DMS114 treated with DMSO at 0.1 percent for 48 hours (cell line): Measurements from ENCODE around the gene SERPINA5.

ENCODE experiments used
- DNase-seq: peaks from one replicate; lab custom pipeline; 2025; ENCODE audit not compliant: unreplicated experiment; lab: John Stamatoyannopoulos, UW

Gene SERPINA5

GRCh38 chr14:94548999-94549985, 31.9 kb upstream of the SERPINA5 start:
- DNase-seq: peak; percentile 16

- DNase-seq: no peak
Observed at GRCh38 chr14:94550041-94550440, 31.2 kb upstream of the SERPINA5 start.

GRCh38 chr14:94555991-94556390, 25.2 kb upstream of the SERPINA5 start:
- DNase-seq: no peak

GRCh38 chr14:94557327-94557726, 23.9 kb upstream of the SERPINA5 start:
- no peak for DNase-seq

- no peak for DNase-seq
Observed at GRCh38 chr14:94558842-94559241, 22.4 kb upstream of the SERPINA5 start.

GRCh38 chr14:94559638-94560290, 21.5 kb upstream of the SERPINA5 start:
- DNase-seq: no peak

- no peak for DNase-seq
Observed at GRCh38 chr14:94560291-94560665, 20.9 kb upstream of the SERPINA5 start.

- no peak for DNase-seq
Observed at GRCh38 chr14:94560751-94561655, 20.2 kb upstream of the SERPINA5 start, which contains the start of gene SERPINA4. SERPINA4 (plus strand) TSS chr14:94561442; CDS start chr14:94563483, 2,041 bp downstream.

- DNase-seq: no peak
Observed at GRCh38 chr14:94561656-94562010, 19.6 kb upstream of the SERPINA5 start.

GRCh38 chr14:94562022-94562421, 19.2 kb upstream of the SERPINA5 start:
- no peak for DNase-seq

GRCh38 chr14:94562941-94563883, 18.0 kb upstream of the SERPINA5 start:
- DNase-seq: no peak

GRCh38 chr14:94564381-94564780, 16.8 kb upstream of the SERPINA5 start:
- no peak for DNase-seq

GRCh38 chr14:94568186-94568585, 13.0 kb upstream of the SERPINA5 start:
- DNase-seq: no peak

- no peak for DNase-seq
Observed at GRCh38 chr14:94569381-94570001, 11.7 kb upstream of the SERPINA5 start.

- DNase-seq: no peak
Observed at GRCh38 chr14:94570002-94570400, 11.2 kb upstream of the SERPINA5 start.

- no peak for DNase-seq
Observed at GRCh38 chr14:94570440-94570839, 10.8 kb upstream of the SERPINA5 start.

GRCh38 chr14:94571395-94571794, 9.8 kb upstream of the SERPINA5 start:
- no peak for DNase-seq

GRCh38 chr14:94571950-94572349, 9.3 kb upstream of the SERPINA5 start:
- no peak for DNase-seq

- DNase-seq: no peak
Observed at GRCh38 chr14:94572637-94573303, 8.5 kb upstream of the SERPINA5 start.
